ENCODE results near the gene GM2A.

Gene GM2A

GRCh38 chr5:151252762-151253604 lies at the start of gene GM2A:
Gene GM2A (plus strand): TSS chr5:151253185. CDS start chr5:151253217, 32 bp downstream.
- DNase-seq: peak; percentile 99

GRCh38 chr5:151204051-151204450 lies 48.9 kb upstream of the GM2A start:
- no peak for DNase-seq

GRCh38 chr5:151205411-151205810 lies 47.6 kb upstream of the GM2A start:
- DNase-seq: no peak

DNA sequence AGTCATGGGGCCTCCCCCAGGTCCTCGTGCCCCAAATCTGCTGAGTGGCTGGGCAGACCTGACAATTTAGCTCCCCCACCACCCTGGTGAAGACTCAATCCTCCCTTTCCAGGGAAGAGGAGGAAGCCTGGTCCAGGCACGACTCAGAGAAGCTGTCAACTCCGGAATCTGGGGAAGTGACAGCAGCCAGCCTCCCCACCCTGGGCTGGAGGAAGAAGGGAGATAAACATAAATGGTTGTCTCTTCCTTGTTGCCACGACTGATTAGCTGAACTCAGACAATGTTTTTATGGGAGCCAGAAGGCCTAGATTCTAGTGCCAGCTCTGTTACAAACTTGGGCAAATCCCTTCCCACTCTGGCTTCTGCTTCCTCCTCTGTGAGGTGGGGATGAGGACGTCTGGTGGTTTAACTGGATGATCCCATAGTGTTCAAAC lies 44.5 kb upstream of the GM2A start:
- DNase-seq: no peak

- no peak for DNase-seq
These were observed 40.6 kb upstream of the GM2A start for GRCh38 chr5:151212406-151212798.

DNA sequence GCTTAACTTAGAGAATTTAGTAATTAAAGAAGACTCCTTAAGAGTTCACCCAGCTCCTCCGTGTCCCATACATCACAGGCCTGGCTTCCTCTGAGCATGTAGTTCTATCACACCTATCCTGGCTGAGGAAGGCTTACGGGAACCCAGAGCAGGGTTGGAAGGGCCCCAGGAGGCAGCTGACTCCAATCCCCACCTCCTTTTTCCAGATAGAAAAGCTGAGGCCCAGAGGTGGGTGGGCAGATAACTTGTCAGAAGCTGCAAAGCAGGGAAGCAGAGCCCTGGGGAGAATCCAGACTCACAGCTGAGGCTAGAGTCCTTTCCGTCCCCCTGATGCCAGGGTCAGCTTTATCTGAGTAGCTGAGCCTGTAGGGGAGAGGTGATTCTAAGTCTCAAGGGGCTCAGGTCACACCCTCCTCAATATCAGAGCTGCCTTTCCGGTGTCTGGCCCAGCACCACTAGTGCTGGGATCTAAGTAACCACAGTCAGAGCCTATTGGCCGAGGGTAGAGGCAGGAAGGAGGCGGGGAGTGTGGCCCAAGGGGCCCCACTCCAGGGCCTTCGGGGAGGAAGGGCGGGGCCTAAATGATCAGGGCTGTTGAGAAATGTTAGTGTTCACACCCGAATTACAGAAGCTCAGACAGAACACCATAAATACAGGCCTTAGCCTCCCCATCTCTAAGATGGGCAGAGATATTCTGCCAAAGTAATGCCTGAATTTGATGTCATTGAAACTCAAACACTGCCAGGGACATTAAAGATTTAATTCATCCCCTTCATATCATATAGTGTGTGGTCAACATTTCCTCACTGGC lies 39.0 kb upstream of the GM2A start:
- peak; percentile 93 for DNase-seq

GRCh38 chr5:151214614-151215545 lies 38.1 kb upstream of the GM2A start:
- peak; percentile 45 for DNase-seq

DNA sequence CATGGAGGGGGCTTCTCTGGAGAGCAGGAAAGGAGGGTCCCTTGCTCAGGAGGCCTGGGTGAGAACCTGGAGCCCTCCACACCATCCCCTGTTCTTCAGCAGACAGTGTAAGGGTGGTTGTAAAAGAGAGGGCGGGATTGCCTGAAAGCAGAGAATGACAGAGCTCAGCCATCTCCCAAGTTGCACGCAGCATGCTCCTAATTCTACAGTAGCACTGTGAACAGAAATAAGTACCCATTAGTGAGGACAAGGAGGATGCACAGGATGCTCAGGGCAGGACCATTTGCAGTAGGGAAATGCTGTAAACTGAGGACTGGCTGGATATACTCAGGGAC lies 37.5 kb upstream of the GM2A start:
- no peak for DNase-seq

DNA sequence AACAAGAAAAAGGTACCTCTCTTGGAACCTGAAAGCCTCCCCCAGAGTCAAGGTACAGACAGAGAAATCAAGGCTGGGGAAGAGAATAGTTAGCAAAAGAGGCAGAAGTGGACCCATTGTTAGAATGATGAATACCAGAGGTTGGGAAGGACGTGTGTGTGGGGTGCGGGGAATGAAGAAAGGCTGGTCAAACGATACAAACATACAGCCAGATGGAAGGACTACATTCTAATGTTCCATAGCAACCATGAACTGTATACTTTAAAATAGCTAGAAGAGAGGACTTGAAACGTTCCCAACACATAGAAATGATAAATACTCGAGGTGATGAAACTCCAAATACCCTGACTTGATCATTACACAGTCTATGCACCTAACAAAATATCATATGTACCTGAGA lies 36.2 kb upstream of the GM2A start:
- DNase-seq: no peak

GRCh38 chr5:151218177-151218576 lies 34.8 kb upstream of the GM2A start:
- DNase-seq: no peak

- DNase-seq: no peak
These were observed 33.8 kb upstream of the GM2A start for GRCh38 chr5:151219138-151219537.

DNA sequence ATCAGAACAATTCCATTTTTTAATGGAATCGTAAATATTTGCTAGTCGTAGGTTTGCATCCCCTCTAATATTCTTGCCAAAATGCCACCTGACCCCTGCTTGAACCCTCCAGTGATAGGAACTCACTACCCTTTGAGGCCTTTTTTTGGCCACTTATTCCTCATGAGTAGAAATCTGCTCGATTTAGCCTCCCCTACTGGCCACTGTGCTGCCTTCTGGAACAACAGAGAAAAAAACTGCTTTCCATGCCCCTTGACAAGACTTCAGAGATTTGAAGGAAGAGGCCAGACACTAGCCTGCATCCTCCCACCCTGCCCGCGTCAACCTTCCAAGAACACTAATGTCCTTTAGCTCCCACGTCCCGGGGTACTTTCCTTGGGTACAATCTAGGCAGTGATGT lies 33.2 kb upstream of the GM2A start:
- DNase-seq: no peak

- DNase-seq: no peak
These were observed 31.4 kb upstream of the GM2A start for GRCh38 chr5:151221574-151221973.

- DNase-seq: no peak
These were observed 30.8 kb upstream of the GM2A start for GRCh38 chr5:151222054-151222789.

- peak; percentile 71 for DNase-seq
These were observed 30.1 kb upstream of the GM2A start for GRCh38 chr5:151222790-151223446.

GRCh38 chr5:151223447-151224264 lies 29.3 kb upstream of the GM2A start, which contains the start of gene CCDC69:
Gene CCDC69 (minus strand): TSS chr5:151224092. CDS start chr5:151223970, 122 bp downstream.
- DNase-seq: peak; percentile 54

DNA sequence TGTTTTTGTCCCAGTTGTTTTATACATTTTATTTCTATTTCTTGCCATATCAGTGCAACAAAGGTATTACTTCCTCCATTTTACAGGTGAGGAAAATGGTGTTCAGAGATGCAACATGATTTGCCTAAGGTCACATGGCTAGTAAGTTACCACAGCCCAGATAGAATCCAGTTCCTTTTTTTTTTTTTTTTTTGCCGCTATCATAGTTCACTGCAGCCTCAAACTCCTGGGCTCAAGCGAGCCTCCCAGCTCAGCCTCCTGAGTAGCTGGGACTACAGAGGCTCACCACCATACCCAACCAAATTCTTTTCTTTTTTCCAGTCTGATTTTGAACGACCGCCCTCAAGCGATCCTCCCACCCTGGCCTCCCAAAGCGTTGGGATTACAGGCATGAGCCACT lies 28.6 kb upstream of the GM2A start:
- no peak for DNase-seq

DNA sequence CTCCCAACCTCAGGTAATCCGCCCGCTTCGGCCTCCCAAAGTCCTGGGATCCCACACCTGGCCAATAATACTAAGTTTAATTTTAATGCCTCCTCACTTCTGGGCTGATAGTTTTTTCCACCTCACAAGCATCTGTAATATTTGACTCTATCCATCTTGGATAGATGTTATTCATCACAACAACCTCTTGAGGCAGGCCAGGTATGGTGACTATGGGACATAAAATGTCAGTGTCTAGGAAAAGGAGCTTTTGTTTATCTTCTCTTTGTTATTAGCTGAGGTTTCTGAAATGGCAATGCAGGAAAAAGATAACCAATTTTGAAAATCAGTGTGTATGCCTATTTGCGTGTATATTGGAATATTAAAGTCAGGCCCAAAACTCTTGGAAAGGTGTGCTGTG lies 27.9 kb upstream of the GM2A start:
- DNase-seq: no peak

DNA sequence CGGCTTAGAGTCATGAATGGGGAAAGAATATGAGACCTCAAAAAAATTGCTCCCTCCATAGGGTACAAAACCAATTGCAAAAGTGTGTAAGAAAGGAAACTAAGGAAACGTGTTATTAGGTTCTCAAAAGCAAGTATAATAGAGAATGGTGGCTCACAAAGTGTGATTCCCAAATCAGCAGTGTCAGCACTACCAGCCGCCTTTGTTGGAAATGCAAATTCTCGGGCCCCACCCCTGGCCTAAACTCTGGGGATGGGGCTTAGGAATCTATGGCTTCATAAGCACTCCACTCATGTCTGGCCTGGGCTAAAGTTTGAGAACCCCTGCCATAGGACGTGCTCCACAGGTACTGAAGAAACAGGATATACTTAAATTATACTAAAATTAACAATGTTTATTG lies 27.5 kb upstream of the GM2A start:
- no peak for DNase-seq

DNA sequence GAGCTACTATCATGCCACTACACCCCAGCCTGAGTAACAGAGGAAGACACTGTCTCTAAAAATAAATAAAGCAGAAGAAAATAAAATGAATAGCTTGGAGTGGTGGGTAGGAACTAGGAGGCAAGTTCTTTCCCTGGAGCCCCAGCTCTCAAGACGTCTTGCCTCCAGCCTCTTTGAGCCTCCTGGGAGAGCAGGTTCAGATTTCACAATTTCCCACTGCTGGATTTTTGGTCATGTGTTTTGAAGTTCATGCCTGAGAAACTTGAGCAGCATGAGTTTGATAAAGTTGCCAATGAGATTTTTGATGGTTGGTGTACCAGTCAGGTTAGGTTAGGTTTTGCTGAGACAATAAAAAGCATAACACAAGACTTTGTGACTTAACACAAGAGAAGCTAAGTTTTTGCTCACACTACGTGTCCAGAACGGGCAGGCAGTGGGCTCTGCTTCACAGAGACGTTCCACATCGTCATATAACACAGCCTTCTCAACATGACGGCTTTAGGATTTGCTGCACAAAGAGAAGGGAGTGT lies 25.0 kb upstream of the GM2A start:
- no peak for DNase-seq
